HS-27A (cell line): ENCODE data around the gene TMEM229A.
"Not testable (repeated sequence)": the region's sequence is repeated elsewhere in the genome, so short reads cannot be mapped to it uniquely, and the experiment has no call there.

ENCODE experiments used
- DNase-seq: peaks from one replicate; pipeline ENCODE4 v3.0.0-alpha.2; 2012; ENCODE audit warnings: low read depth, missing footprints

Gene TMEM229A

DNA sequence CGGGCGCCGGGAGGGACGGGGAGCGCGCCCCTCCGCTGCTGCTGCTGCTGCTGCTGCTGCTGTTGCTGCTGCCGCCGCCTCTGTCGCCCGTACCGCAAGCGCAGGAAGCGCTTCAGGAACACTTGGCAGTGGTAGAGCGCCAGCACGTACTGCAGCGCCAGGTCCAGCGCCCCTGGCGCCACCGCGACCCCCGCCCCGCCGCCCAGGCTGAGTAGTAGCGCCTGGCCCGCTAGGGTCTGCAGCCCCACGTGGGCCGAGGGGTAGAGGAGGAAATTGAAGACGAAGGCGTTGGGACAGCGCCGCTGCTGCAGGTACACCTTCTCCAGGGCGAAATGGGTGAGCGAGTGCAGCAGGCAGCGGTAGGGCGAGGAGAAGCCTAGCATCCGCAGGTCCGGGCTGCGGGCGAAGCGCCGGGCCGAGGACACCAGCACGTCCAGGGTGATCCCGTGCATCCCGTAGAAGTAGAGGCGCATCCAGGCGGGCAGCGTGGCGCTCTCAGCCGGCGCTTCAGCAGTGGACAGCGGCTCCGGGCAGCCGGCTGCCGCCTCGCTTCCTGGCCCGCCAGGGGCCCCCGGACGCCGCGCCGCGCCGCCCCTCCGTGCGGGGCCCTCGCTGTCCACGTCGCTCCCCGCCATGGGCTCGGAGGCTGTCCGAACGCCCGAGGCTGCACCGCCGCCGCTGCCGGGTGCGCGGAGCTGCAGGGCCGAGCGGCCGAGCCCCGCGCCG, at the start of gene TMEM229A:
Gene TMEM229A, minus strand, starts transcription at position 699 of the 726 bp plus-strand sequence. Its CDS starts 64 bp downstream, at position 635.
- DNase-seq, result no peak

DNA sequence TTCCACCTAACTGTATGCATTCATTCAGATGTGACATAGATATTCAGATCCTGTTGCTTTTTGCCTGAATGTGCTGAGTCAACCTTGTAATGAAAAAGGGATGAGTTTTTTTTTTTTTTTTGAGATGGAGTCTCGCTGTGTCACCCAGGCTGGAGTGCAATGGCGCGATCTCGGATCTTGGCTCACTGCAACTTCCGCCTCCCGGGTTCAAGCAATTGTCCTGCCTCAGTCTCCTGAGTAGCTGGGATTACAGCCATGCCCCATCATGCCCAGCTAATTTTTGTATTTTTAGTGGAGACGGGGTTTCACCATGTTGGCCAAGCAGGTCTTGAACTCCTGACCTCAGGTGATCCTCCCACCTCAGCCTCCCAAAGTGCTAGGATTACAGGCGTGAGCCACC, 49.4 kb upstream of the TMEM229A start:
- DNase-seq, result not testable (repeated sequence)

DNA sequence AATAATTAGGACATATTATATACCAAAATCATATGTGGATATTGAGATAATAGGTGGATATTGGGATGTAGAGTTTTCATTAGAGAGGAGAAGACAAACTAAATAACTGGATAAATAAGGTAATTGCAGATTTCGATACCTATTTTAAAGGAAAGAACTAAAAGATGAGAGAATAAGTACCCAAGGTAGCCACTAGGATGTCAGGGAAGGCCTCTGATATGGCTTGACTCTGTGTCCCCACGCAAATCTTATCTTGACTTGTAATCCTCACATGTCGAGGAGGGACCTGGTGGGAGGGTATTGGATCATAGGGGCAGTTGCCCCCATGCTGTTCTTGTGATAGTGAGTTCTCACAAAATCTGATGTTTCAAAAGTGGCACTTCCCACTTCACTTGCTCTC, 44.7 kb upstream of the TMEM229A start:
- no peak for DNase-seq

DNA sequence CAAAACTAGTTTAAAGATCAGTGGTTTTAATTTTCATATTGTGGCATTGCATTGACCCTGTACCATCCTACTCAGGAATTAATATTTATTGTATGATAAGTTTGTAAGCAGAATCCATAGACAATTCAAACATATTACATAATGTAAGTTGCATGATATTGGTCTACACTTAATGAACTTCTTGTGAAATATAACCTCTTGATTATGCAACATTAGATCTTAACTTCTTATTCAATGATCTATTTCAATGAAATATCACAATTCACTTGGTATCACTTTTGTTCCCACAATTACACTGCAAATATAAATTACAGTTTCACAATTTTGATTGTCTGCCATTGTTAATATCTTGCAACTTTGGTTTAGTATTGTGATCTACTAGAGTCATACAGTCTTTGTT, 44.0 kb upstream of the TMEM229A start:
- no peak for DNase-seq

DNA sequence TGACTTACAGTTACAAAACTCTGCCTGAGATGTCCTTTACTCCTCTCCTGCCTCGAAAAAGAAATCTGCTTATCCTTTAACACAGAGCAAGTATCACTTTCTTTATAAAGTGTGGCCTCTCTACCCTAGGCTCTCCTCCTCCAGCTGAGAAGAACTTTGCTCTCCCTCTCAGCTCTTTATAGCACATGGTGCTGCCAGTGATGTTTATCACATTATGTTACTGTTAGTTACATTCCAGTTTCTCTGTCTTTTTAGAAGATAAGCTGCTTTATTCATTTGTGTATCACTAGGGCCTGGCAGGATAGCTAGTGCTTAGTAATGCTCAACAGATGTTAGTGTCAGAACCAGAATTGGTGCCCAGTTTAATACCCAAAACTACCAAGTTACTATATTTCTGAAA, 41.1 kb upstream of the TMEM229A start:
- no peak for DNase-seq

DNA sequence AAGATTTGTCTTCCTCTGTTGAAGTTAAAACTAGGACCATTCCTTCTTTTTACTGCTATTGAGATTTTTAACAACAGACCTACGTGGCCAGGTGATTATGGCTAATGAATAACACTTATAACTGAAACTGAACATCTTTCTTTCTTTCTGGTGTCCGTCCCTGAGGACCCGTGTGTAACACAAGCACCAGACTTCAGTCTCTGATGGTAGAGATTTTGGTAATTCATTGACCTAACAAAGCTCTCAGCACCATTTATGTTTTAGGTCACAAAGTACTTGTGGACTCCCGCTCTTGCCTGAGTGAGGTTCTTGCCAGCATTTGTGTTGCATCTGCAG, 40.4 kb upstream of the TMEM229A start:
- no peak for DNase-seq

DNA sequence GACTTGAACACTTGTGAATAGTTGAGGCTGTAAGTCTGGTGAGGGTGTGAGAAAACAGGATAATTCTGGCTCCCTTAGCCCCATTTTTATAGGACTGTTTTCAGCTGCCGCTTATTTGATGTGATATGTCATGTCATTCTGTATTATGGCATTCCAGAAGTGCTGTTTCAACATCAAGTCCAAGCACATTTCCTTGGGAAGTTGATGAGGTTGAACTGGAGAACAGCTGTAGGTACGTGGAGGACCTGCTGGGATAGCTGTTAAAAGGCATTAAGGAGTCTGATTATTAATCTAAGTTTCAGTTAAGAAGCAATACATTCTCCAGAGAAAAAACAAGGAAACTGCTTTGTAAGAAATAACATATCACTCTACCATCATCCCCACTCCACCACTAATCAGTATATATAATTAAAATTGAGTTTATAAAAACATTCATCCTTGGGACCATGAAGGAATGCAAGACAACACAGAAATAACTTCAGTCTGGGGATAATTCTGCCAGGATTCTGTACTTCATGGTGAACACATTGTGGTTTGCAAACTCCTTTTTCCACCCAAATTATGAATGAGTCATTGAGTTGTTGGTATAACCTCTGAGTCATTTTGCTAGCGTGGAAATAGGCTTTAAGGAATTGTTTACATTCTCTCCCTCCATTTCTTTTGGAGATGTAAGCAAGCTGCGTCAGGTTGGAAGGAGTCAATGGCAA, 39.9 kb upstream of the TMEM229A start:
- no peak for DNase-seq

DNA sequence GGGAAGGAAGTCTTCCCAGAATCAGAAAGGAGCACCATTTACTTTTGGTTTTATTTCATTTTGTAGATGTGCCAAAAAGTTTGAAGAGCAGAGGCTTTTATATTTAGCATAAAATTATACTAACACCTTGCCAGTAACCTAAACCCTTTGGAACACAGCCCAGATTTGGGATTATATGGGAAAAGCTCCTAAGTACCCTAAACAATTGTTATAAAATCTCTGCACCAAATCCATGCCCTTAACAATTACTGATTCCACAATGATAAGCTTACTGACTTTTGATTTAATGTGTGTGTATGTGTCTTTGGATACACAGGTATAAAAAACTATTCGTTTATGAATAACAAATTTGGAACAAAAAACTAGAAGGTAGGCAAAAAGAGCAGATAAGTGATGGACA, 39.0 kb upstream of the TMEM229A start:
- DNase-seq, result no peak

DNA sequence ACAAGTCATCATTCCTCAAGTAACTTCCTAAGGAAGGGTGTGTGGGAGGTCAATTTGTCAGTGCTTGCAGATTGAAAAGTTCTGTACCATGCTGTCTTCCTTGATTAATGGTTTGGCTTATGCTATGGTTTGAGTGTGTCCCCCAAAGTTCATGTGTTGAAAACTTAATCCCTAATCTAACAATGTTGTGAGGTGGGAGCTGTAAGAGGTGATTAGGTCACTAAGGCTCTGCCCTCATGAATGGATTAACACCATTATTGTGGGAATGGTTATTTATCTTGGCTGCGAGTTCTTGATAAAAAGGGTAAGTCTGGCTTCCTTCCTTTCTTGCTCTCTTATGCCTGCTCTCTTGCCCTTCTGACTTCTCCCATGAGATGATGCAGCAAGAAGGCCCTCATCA, 29.3 kb upstream of the TMEM229A start:
- DNase-seq, result no peak

DNA sequence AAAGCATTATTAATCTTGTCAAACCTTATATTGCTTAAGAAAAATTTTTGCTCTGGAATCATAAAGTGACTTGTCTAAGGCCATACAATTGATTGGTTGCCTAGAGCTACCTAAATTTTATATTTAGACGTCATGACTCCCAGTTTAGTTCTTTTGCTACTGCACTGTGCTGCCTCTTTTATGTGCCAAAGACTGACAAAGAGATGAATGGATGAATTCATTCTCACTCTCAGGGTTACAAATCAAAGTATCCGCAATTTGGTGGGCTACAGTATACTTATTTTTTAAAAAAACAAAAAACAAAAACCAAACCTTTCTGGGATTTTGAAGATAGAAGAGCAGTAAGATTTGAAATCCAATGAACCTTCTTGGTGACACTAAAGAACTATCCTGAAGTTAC, 27.7 kb upstream of the TMEM229A start:
- DNase-seq, result no peak

DNA sequence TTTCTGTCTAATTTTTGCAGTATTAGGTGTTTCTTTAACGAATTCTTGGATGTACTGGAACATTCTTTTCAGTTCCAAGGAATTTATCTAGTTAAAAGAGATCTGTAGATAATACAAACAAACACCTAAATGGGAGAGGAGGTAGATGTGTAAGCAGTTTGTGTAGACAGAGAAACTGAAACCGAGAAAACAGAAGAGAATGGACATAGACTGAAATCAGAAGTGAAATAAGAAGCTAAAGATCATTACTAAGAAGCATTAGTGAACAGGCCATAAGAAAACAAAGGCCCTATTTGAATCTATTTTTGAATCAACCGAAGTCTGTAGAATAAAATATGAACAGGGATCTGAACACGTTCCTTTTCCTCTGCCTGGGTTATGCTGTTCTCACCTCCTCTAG, 26.5 kb upstream of the TMEM229A start:
- DNase-seq, result no peak

DNA sequence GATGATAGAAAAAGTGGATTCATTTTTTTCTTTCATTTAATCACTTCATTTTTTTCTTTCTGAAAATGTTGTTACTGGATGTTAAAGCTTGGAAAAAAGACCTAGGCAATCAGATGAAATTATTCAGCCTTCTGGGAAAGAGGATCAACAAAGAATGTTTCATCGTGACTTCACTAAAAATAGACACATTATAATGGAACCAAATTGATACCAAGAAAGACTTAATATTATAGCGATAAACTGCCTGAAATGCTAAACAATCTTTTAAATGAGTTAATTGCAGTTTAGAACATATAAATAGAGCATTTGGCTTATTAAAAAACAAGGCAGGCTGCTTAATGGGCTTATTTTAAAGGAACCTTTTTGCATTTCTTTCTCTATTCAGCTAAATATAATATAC, 25.6 kb upstream of the TMEM229A start:
- no peak for DNase-seq

DNA sequence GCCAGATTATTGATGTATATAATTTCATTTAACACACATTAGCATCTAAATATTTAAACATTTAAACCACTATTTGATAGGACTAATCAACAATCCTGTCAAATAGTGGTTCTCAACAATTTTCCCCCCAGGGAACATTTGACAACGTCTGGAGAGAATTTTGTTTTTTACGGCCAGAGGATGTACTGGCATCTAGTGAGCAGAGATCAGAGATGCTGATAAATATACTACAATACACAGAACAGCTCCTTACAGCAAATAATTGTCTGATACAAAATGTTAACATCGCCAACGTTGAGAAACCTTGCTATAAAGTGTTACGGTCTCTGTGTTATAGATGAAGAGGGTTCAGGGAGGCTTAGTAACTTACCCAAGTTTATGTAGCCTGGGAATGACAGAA, 25.0 kb upstream of the TMEM229A start:
- DNase-seq, result no peak

DNA sequence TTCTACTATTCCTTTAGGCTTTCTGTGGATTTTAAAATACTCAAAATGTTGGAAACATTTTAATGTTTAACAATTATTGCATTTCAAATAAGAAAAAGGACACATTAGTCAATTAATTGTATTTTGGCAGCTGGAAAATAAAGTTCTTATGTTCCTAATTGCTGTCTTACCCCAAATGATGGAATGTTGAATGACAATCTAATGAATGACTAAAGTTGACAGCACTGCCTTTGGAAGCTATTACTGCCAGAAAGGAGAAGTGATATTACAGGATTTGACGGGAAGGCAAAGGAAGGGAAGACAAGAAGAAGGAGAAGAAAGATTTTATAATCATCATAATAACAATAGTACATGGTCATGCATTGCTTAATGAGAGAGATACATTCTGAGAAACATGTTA, 23.4 kb upstream of the TMEM229A start:
- no peak for DNase-seq

DNA sequence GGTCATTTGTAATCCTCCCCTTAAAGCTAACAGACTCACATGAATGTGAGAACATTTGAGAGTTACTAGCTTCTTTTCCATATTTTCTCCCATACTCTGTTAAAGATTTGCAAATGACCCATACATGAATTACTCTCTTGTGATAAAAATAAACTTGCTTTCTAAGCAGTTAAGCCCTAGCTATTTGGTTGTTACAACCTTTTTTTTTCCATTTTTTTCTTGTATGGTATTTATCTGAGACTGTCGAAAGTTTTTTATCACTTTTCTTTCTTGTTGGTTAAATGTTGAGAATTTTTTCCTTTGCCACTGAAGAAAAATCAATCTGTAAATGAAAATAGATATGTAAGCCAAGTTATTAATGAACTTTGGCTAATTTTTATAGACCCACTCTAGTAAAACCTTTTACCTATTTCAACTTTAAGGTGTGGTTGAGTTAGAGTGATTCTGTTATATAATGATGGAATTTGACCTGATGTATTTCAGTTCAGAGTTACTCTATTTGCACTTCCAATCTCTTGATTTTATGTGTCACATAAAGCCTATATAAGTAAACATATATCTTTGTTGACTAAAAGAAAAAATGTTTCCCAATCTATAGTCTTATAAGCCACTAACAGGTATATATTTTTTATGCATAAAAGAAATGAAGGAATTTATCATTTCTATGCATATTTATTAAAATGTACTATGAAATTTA, 19.0 kb upstream of the TMEM229A start:
- no peak for DNase-seq

DNA sequence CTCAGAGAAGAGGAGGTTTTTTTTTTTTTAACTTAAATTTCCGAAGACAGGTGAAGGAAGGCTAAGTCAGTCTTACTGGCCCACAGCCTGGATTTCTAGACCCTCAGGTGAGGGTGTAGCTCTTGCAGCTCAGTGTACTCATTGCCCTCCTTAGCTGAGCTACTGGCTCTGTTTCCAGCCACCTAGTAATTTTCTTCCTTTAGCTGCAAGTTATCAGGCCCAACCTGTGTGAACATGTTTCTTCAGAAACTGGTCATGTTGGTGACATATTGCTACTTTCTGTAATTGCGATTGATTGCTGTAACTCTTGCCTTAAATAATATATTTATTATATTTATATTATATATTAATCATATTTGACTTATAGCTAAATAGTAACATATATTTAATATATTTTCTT, 10.0 kb upstream of the TMEM229A start:
- DNase-seq, result no peak

DNA sequence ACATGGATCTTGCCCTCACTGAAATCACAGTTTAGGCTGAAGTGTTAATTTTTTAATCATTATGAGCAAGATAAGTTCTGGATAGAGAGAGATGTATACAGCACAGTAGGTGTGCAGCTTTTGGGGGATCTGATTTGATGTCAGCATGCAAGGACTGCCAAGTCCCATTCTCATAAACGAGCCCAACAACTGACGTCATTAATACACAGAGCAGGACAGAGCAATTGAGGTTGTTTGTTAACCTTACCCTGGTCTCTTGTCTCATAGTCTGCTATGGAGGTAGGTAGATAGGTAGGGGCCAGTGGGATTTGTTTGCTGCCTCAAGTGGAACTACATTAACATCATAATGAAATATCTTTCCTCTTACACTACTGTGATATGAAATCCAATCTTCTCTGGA, 8.6 kb upstream of the TMEM229A start:
- DNase-seq, result no peak

DNA sequence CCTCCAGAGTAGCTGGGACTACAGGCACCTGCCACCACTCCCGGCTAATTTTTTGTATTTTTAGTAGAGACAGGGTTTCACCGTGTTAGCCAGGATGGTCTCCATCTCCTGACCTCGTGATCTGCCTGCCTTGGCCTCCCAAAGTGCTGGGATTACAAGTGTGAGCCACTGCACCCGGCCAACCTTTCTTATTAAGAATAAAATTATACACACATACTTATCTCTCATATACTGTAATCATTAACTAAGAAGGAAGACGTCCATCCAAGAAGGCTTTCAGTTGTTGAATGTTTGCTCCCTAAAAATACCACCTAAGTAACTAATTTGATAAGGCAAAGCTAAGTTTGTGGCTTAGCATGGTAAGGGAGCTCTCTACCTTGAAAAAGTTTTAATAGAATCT, 5.0 kb upstream of the TMEM229A start:
- DNase-seq, result not testable (repeated sequence)

DNA sequence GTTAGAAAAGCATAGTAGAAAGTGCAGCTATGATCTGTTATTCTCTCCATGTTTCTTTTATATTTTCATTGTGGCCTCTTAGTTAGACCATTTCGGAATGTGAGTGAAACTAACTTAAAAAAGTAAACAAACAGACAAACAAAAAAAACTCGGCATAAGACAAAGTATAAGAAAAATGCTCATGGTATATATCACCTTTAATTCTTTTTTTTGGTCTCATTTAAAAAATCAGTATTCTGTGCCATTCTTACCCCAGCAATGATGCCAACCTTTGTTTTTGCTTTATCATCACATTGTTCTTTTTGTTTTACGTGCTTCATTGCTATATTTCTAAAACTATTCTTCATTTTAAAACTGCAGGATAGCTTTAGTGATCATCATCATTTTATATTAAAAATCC, 2.8 kb upstream of the TMEM229A start:
- no peak for DNase-seq

DNA sequence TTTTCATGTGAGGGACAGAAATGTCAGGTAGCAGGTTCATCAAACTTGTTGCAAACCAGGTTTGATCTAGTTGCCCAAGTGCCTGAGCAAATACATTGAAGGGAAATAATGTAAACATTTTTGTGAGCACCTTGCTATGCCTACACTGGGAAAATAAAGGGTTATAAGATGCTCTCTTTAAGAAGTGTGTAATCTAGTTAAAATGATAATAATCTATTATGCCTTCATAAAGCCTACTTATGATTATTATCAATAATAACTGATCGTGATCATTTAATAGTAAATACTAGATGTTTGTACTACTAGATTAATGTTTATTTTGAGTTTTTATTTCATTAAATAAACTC, 1.9 kb upstream of the TMEM229A start:
- DNase-seq, result no peak

DNA sequence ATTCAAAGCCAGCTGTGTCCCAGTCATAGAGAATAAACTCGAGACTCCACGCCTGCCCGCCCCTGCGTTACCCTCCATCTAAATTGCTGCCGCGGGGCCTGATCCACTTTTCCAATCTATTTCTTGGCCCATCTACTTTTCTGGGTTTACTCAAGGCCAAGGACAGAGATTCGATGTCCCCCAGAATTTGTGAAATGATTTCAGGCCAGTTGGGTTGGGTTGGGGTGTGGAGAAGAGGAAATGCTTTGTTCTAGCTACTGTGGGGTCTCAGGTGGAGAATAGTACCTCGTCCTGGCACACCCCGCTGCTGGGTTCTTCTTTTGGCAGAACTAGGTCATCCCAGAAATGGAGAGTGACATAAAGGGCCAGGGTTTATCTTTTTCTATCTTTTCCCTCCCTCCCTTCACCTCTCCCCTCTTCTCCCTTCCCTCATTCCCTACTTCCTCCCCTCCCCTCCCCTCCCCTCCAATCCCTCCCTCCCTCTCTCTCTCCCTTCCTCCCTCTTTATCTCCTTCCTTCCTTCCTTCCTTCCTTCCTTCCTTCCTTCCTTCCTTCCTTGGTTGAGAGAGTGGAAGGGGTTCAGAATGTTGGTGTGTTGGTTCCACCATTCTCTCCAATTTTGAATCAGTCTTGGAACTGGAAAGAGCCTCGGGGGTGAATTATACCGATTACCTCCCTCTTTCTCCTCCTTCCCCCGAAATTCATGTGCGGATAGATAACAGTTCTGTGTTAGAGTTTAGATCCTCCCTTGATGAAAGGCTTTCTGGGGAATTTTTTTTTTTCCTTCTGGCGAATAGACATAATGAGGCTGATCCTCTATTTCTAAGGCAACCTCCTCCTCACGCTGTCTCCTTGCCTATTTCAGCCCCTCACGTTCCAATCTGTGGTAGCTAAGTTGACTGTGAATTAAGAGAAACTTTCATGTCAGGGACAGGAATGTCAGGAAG, 1.2 kb upstream of the TMEM229A start:
- DNase-seq, result no peak

DNA sequence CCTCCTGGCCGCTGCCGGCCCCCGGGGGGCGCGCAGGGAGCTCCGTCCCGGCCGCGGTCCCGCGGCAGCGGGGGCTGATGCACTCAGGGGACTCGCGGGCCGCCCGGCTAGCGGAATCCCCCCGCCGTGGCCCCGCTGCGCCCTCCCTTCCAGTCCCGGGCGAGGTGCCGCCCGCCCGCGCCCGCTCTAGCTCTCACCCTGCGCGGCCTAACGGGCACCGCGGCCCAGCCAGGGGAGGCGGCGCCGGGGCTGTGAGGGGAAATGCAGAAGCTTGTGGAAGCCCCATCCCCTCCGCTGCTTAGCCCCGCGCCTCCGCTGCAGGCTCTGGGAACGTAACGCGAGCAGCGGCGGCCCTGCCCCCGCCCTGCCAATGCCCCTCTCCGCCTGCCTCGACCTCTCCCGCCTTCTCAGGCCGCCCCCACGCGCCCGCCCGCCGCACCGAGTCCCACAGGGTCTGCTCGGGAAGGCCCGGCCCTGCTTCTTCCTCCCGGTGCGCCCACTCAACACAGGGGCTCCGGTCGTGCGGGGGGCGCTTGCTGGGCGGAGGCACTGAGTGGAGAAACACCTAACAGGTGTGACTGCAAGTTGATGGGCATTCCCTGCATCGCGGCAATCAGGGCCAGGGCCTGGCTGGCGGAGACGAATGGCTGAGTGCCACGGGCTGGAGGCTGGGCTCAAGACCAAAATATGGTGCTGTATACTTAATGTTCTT, 384 bp upstream of the TMEM229A start:
- DNase-seq, result no peak
